SK-N-SH (cell line): ENCODE results near the gene VOPP1. TPM values are rescaled to one million over a fixed set of nuclear protein-coding genes. Genes with fewer than 3 reads are reported as not detected.

ENCODE experiments used
- CTCF ChIA-PET: fragments of 300-600, 350-600 bp; formaldehyde crosslinking; extraction: SDS; loops from one replicate; lab custom pipeline; 2021; lab: Yijun Ruan, JAX
- POLR2A ChIA-PET: fragments of 350-600 bp; sonication (Branson Sonifier 250); formaldehyde crosslinking; extraction: SDS; loops from one replicate; lab custom pipeline; 2020; ENCODE audit warnings: antibody characterized with exemption, inconsistent platforms; lab: Yijun Ruan, JAX
- DNase-seq: peaks from one replicate; pipeline ENCODE4 v3.0.0; 2012
- H2AFZ ChIP-seq: fragments of 200-600 bp; sonication (generic); 2 replicates; pipeline ENCODE4 v1.8.1; 2016; ENCODE audit warnings: antibody characterized with exemption, mild to moderate bottlenecking, low read depth
- H3F3A ChIP-seq: fragments of 200-600 bp; sonication (generic); replicated peaks from 2 replicates; pipeline ENCODE3; 2016; ENCODE audit warnings: antibody characterized with exemption, mild to moderate bottlenecking; ENCODE audit not compliant: insufficient read depth
- H3K27ac ChIP-seq, 2 experiments: fragments of 200-500 bp in 1 of 2; fragments of 200-600 bp in 1 of 2; sonication (Bioruptor generic) in 1 of 2; sonication (generic), shearing (Covaris generic) in 1 of 2; 2 replicates each; pipeline versions ENCODE4 v1.5.1 to v1.6.1; 2014 to 2016; ENCODE audit warnings: low read depth in 2 of 2, inconsistent platforms in 1 of 2, low read length in 1 of 2, mild to moderate bottlenecking in 1 of 2, mixed read lengths in 1 of 2
- H3K27me3 ChIP-seq: fragments of 200-600 bp; sonication (generic), shearing (Covaris generic); 2 replicates; pipeline ENCODE4 v1.6.1; 2016; ENCODE audit warnings: mixed run types; ENCODE audit not compliant: insufficient read depth
- H3K36me3 ChIP-seq, 2 experiments: fragments of 200-500 bp in 1 of 2; fragments of 200-600 bp in 1 of 2; sonication (Bioruptor generic) in 1 of 2; sonication (generic) in 1 of 2; replicated peaks in 1 of 2; 2 replicates each; pipeline versions ENCODE3 to v1.5.1; 2014 to 2016; ENCODE audit warnings: low read length in 1 of 2, mild to moderate bottlenecking in 1 of 2; ENCODE audit not compliant: insufficient read depth in 2 of 2, control insufficient read depth in 1 of 2
- H3K4me1 ChIP-seq, 2 experiments: fragments of 200-500 bp in 1 of 2; fragments of 200-600 bp in 1 of 2; sonication (Bioruptor generic) in 1 of 2; sonication (generic), shearing (Covaris generic) in 1 of 2; 2 replicates each; pipeline versions ENCODE4 v1.5.1 to v1.6.1; 2014 to 2016; ENCODE audit warnings: low read depth in 1 of 2, low read length in 1 of 2, mixed run types in 1 of 2; ENCODE audit not compliant: insufficient read depth in 2 of 2, control insufficient read depth in 1 of 2
- H3K4me2 ChIP-seq: fragments of 200-600 bp; sonication (generic), shearing (Covaris generic); 2 replicates; pipeline ENCODE4 v1.6.1; 2017; ENCODE audit warnings: mixed run types
- H3K4me3 ChIP-seq, 2 experiments: fragments of 200-500 bp in 1 of 2; fragments of 200-600 bp in 1 of 2; sonication (Bioruptor generic) in 1 of 2; sonication (generic), shearing (Covaris generic) in 1 of 2; 2 replicates each; pipeline versions ENCODE4 v1.5.1 to v1.8.1; 2014 to 2016; ENCODE audit warnings: low read depth in 2 of 2, inconsistent platforms in 1 of 2, low read length in 1 of 2, mild to moderate bottlenecking in 1 of 2, mixed read lengths in 1 of 2, moderate library complexity in 1 of 2
- H3K79me2 ChIP-seq: fragments of 200-600 bp; sonication (generic); 2 replicates; pipeline ENCODE4 v1.8.1; 2017; ENCODE audit warnings: mild to moderate bottlenecking; ENCODE audit not compliant: insufficient read depth
- H3K9ac ChIP-seq: fragments of 200-600 bp; sonication (generic); 2 replicates; pipeline ENCODE4 v1.6.1; 2017; ENCODE audit warnings: mixed run types
- H3K9me2 ChIP-seq: fragments of 200-600 bp; sonication (generic); 2 replicates; pipeline ENCODE4 v1.6.1; 2017; ENCODE audit warnings: mixed run types
- H3K9me3 ChIP-seq: fragments of 200-600 bp; sonication (generic); 2 replicates; pipeline ENCODE4 v1.6.1; 2017; ENCODE audit warnings: mixed run types, mild to moderate bottlenecking, moderate library complexity
- H4K20me1 ChIP-seq: fragments of 200-600 bp; sonication (generic); 2 replicates; pipeline ENCODE4 v1.6.1; 2017; ENCODE audit warnings: mild to moderate bottlenecking, mixed run types; ENCODE audit not compliant: insufficient read depth
- ELF1 ChIP-seq: IDR thresholded peaks from 2 replicates; pipeline ENCODE4 v1.4.0; 2012
- EP300 ChIP-seq, 2 experiments: IDR thresholded peaks; 2 replicates each; pipeline versions ENCODE4 v1.4.0 to v1.6.1; 2012; ENCODE audit warnings: borderline replicate concordance in 1 of 2, low read depth in 1 of 2, low read length in 1 of 2
- FOSL2 ChIP-seq: IDR thresholded peaks from 2 replicates; pipeline ENCODE4 v1.4.0; 2012; ENCODE audit warnings: low read depth, mild to moderate bottlenecking, moderate library complexity, borderline replicate concordance
- NFIC ChIP-seq: IDR thresholded peaks from 2 replicates; pipeline ENCODE4 v1.4.0; 2012; ENCODE audit warnings: borderline replicate concordance
- NRF1 ChIP-seq: IDR thresholded peaks from 2 replicates; pipeline ENCODE4 v1.6.1; 2012; ENCODE audit warnings: low read depth, mild to moderate bottlenecking, low read length
- PBX3 ChIP-seq: IDR thresholded peaks from 2 replicates; pipeline ENCODE4; 2012
- RCOR1 ChIP-seq: fragments of 150-350 bp; IDR thresholded peaks from 2 replicates; pipeline ENCODE4 v1.6.1; 2017; ENCODE audit warnings: antibody characterized with exemption, low read length
- REST ChIP-seq: IDR thresholded peaks from 2 replicates; pipeline ENCODE4 v1.6.1; 2012; ENCODE audit warnings: mild to moderate bottlenecking, low read depth, low read length, moderate library complexity
- RFX5 ChIP-seq: IDR thresholded peaks from 2 replicates; pipeline ENCODE4 v1.6.1; 2012; ENCODE audit warnings: mild to moderate bottlenecking, improper control_type of control experiment, low read length
- SMC3 ChIP-seq: IDR thresholded peaks from 2 replicates; pipeline ENCODE4 v1.6.1; 2012; ENCODE audit warnings: low read depth, low read length, improper control_type of control experiment
- TAF1 ChIP-seq: IDR thresholded peaks from 2 replicates; pipeline ENCODE4 v1.6.1; 2012; ENCODE audit warnings: low read depth, mild to moderate bottlenecking, low read length, moderate library complexity, borderline replicate concordance
- TCF12 ChIP-seq: IDR thresholded peaks from 2 replicates; pipeline ENCODE4 v1.4.0; 2012
- TEAD4 ChIP-seq: IDR thresholded peaks from 2 replicates; pipeline ENCODE4 v1.4.0; 2012; ENCODE audit warnings: mild to moderate bottlenecking, borderline replicate concordance; ENCODE audit not compliant: insufficient read depth
- USF1 ChIP-seq: IDR thresholded peaks from 2 replicates; pipeline ENCODE4 v1.4.0; 2012; ENCODE audit warnings: low read depth, borderline replicate concordance
- USF2 ChIP-seq: fragments of 150-350 bp; IDR thresholded peaks from 2 replicates; pipeline ENCODE4 v1.6.1; 2017; ENCODE audit warnings: antibody characterized with exemption, low read length, low read depth, borderline replicate concordance
- YY1 ChIP-seq: IDR thresholded peaks from 2 replicates; pipeline ENCODE4 v1.4.0; 2012; ENCODE audit warnings: low read depth, mild to moderate bottlenecking
- WGBS: methylation state at CpG from one replicate; pipeline ENCODE4 v1.1.6; 2017; ENCODE audit warnings: low lambda C conversion rate; 5-methylcytosine and 5-hydroxymethylcytosine counted together
- polyA plus RNA-seq, 3 experiments: library from polyadenylated mRNA; depleted of rRNA; stranded (reverse); fragments of >200 nt; gene quantifications; 2 replicates each; pipeline ENCODE4 v1.2.3, GENCODE V29; 2012

Gene VOPP1
- polyA plus RNA-seq, 1 of the 3 experiments (the other 2 are of a cell fraction), result 69.5 TPM

DNA sequence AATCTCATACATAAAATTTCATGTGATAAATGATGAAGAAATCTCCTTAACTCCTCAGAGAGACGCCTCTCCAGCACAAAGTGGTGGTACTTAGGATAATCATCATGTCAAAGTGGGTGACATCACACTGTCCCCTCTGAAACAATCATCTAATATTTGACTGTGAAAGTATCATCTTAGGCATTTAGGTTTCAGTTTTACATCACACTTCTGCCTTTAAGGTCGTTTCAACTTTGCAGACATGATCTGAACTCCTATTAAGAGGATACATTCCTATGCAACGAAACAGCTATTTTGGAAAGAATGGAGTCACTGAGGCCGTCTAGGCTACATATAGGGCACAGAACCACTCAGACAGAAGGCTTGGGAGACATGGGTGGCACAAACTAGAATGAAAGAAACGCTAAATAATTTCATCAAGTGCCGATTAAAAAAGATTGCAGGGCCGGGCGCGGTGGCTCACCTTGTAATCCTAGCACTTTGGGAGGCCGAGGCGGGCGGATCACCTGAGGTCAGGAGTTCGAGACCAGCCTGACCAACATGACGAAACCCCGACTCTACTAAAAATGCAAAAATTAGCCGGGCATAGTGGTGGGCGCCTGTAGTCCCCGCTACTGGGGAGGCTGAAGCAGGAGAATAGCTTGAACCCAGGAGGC is 2.0 kb downstream of the VOPP1 start (continued):
- TF ChIP-seq REST, result no peak
- no peak for TF ChIP-seq RCOR1
- no peak for TF ChIP-seq TCF12
- TF ChIP-seq USF2, result no peak
- no peak for TF ChIP-seq YY1
- TF ChIP-seq EP300 (IDR thresholded peaks at IDR 0.05; ENCODE audit: borderline replicate concordance in 1 of 2, low read depth in 1 of 2, low read length in 1 of 2), result no peak
- TF ChIP-seq ELF1, result no peak

- peaks cover 83% of the 10 kb centered on the region for H3K79me2 ChIP-seq
- no peaks in the 10 kb centered on the region for H3K9me3 ChIP-seq
- peaks cover 35 to 51% of the 10 kb centered on the region in 2 experiments for H3K4me1 ChIP-seq
- no peak overlapping the region for H2AFZ ChIP-seq
- H3K4me2 ChIP-seq, result peak overlapping the region; percentile 75
- H3K4me3 ChIP-seq, result peak overlapping the region in 1 of 2 experiments; percentile 77; a peak in 2 of 4 replicates
- H3K9me2 ChIP-seq, result no peaks in the 10 kb centered on the region
- peak overlapping the region; percentile 78; the same call in 1 of the 2 replicates for H3K9ac ChIP-seq
- ChIA-PET POLR2A (interaction anchor here (0.6 to 1.1 kb wide), 2 partner anchors 15 to 80 kb away, joined by 3 read pairs; no protein-coding TSS in a partner anchor), CTCF (interaction anchor here (0.7 to 2.5 kb wide), 4 partner anchors 23 to 25 kb away, joined by 3 to 9 read pairs (median 3); no protein-coding TSS in a partner anchor)
- H3K27ac ChIP-seq, result peak overlapping the region; percentile 68 to 91; a peak in 3 of 4 replicates
- 94% methylated on average over 3 of the region's 4 CpGs for WGBS
- H4K20me1 ChIP-seq, result peaks cover 52% of the 10 kb centered on the region
- DNase-seq, result no peak
- TF ChIP-seq USF2 (no peak), RFX5 (no peak), USF1 (no peak), NRF1 (no peak), NFIC (no peak), PBX3 (no peak), TEAD4 (no peak), SMC3 (no peak), ELF1 (no peak), FOSL2 (no peak), REST (no peak), TAF1 (no peak)
- peaks cover 40% of the 10 kb centered on the region for H3F3A ChIP-seq
- peaks cover 0 to 5% of the 10 kb centered on the region in 2 experiments for H3K36me3 ChIP-seq
- H3K27me3 ChIP-seq, result no peaks in the 10 kb centered on the region
These were observed 2.5 kb downstream of the VOPP1 start for GRCh38 chr7:55569797-55570196.
